Natural killer cell (primary cell): ENCODE data around the gene ACAD8. TPM values are rescaled to one million over a fixed set of nuclear protein-coding genes. Genes with fewer than 3 reads are reported as not detected.

Source experiments
- ATAC-seq, 3 donors: fragments of 150-1000 bp in 2 of 3; fragments of 200-7000 bp in 1 of 3; cut with Tn5 transposase; 1 replicate in 1 of 3; 2 replicates in 2 of 3; pipeline ENCODE4 v1.10.0; 2021; ENCODE audit warnings: mild to moderate bottlenecking in 2 of 3, moderate library complexity in 2 of 3
- DNase-seq, 2 donors: peaks; one replicate each; pipeline versions ENCODE4 v3.0.0 to v3.0.0-alpha.2; 2013 to 2021; ENCODE audit warnings: mixed read lengths in 1 of 2
- H3K27ac ChIP-seq: one replicate; pipeline ENCODE4 v1.5.1; 2013; ENCODE audit warnings: mild to moderate bottlenecking, low read length
- H3K27me3 ChIP-seq: one replicate; pipeline ENCODE4 v1.6.1; 2013; ENCODE audit warnings: low read length; ENCODE audit not compliant: control insufficient read depth, insufficient read depth
- H3K36me3 ChIP-seq: one replicate; pipeline ENCODE4 v1.6.1; 2013; ENCODE audit warnings: low read length; ENCODE audit not compliant: control insufficient read depth, insufficient read depth
- H3K4me1 ChIP-seq: one replicate; pipeline ENCODE4 v1.6.1; 2013; ENCODE audit warnings: low read length; ENCODE audit not compliant: control insufficient read depth, insufficient read depth
- H3K4me3 ChIP-seq: one replicate; pipeline ENCODE4 v1.5.1; 2013; ENCODE audit warnings: low read length
- H3K9me3 ChIP-seq: one replicate; pipeline ENCODE4 v1.6.1; 2013; ENCODE audit warnings: low read length; ENCODE audit not compliant: control insufficient read depth, insufficient read depth
- H3K27ac Mint-ChIP-seq, 2 donors: one replicate each; pipeline ENCODE4 v1.8.0; 2022; ENCODE audit warnings: mild to moderate bottlenecking in 2 of 2, mixed read lengths in 2 of 2, moderate library complexity in 1 of 2
- H3K27me3 Mint-ChIP-seq, 2 donors: one replicate each; pipeline ENCODE4 v1.8.0; 2022; ENCODE audit warnings: low read depth in 2 of 2, mixed read lengths in 2 of 2
- H3K36me3 Mint-ChIP-seq: one replicate; pipeline ENCODE4 v1.8.0; 2022; ENCODE audit warnings: mixed read lengths
- H3K4me1 Mint-ChIP-seq, 2 donors: one replicate each; pipeline ENCODE4 v1.8.0; 2022; ENCODE audit warnings: mixed read lengths in 2 of 2
- H3K4me3 Mint-ChIP-seq: one replicate; pipeline ENCODE4 v1.8.0; 2022; ENCODE audit warnings: mild to moderate bottlenecking, moderate library complexity, mixed read lengths
- H3K9me3 Mint-ChIP-seq, 2 donors: one replicate each; pipeline ENCODE4 v1.8.0; 2022; ENCODE audit warnings: mixed read lengths in 2 of 2
- CTCF ChIP-seq: fragments of 200-600 bp; IDR thresholded peaks from one replicate; pipeline ENCODE4 v1.8.0; 2022; ENCODE audit warnings: antibody characterized with exemption
- WGBS: methylation state at CpG from one replicate; pipeline ENCODE4 v1.1.7; 2013; ENCODE audit warnings: missing lambda C conversion rate; ENCODE audit not compliant: insufficient coverage; 5-methylcytosine and 5-hydroxymethylcytosine counted together
- intact Hi-C: fragments of 100-400 bp; cut with micrococcal nuclease; formaldehyde crosslinking; loops from one replicate; pipeline ENCODE4 v1.14.2; 2022
- total RNA-seq, 4 donors: library from RNA; stranded (reverse); fragments of 120-200 nt in 1 of 4; gene quantifications; one replicate each; pipeline versions ENCODE4 v1.2.3 to v1.2.4, GENCODE V29; 2013 to 2022

Gene ACAD8
- total RNA-seq, 3 donors from 2014 or later (not counting 1 experiment from before 2014, with no cell fraction given): 24.3 to 42.5 (median 39.3) TPM

GRCh38 chr11:134289167-134289566, 35.8 kb downstream of the ACAD8 start:
- no peak for TF ChIP-seq CTCF
- Mint-ChIP-seq H3K27me3 (peaks cover 7 to 18% of the 10 kb centered on the region in 2 donors), H3K4me1 (no peaks in the 10 kb centered on the region), H3K36me3 (no peaks in the 10 kb centered on the region), H3K4me3 (no peak overlapping the region), H3K9me3 (no peaks in the 10 kb centered on the region), H3K27ac (no peak overlapping the region)
- no peaks in the 10 kb centered on the region for H3K4me1 ChIP-seq
- no peak for ATAC-seq
- intact Hi-C loops: no loop called here
- no peaks in the 10 kb centered on the region for H3K9me3 ChIP-seq
- no peak overlapping the region for H3K4me3 ChIP-seq
- WGBS: 83% methylated on average over 4 of the region's 4 CpGs
- no peak for DNase-seq
- no peaks in the 10 kb centered on the region for H3K27me3 ChIP-seq
- no peak overlapping the region for H3K27ac ChIP-seq
- H3K36me3 ChIP-seq: no peaks in the 10 kb centered on the region

GRCh38 chr11:134289789-134290188, 36.4 kb downstream of the ACAD8 start:
- no peaks in the 10 kb centered on the region for H3K9me3 Mint-ChIP-seq
- H3K27me3 Mint-ChIP-seq: peaks cover 6 to 23% of the 10 kb centered on the region in 2 donors
- TF ChIP-seq CTCF: no peak
- DNase-seq (no peak), ATAC-seq (no peak)
- H3K4me3 ChIP-seq: no peak overlapping the region
- no peaks in the 10 kb centered on the region for H3K36me3 ChIP-seq
- H3K4me1 Mint-ChIP-seq: no peaks in the 10 kb centered on the region
- no peaks in the 10 kb centered on the region for H3K9me3 ChIP-seq
- no peaks in the 10 kb centered on the region for H3K27me3 ChIP-seq
- H3K4me3 Mint-ChIP-seq: no peak overlapping the region
- no peaks in the 10 kb centered on the region for H3K36me3 Mint-ChIP-seq
- H3K27ac ChIP-seq: no peak overlapping the region
- H3K27ac Mint-ChIP-seq: no peak overlapping the region
- H3K4me1 ChIP-seq: no peaks in the 10 kb centered on the region
- 70% methylated on average over 12 of the region's 12 CpGs for WGBS
- intact Hi-C loops: no loop called here

GRCh38 chr11:134290646-134291045, 37.3 kb downstream of the ACAD8 start:
- no peak overlapping the region for H3K4me3 Mint-ChIP-seq
- WGBS: 89% methylated on average over 7 of the region's 7 CpGs
- H3K36me3 Mint-ChIP-seq: no peaks in the 10 kb centered on the region
- no peaks in the 10 kb centered on the region for H3K9me3 Mint-ChIP-seq
- H3K4me1 Mint-ChIP-seq: no peaks in the 10 kb centered on the region
- TF ChIP-seq CTCF: no peak
- no peak for ATAC-seq
- Histone ChIP-seq H3K4me3 (no peak overlapping the region), H3K27me3 (no peaks in the 10 kb centered on the region), H3K27ac (no peak overlapping the region), H3K9me3 (no peaks in the 10 kb centered on the region), H3K4me1 (no peaks in the 10 kb centered on the region), H3K36me3 (no peaks in the 10 kb centered on the region)
- DNase-seq: no peak
- H3K27ac Mint-ChIP-seq: no peak overlapping the region
- H3K27me3 Mint-ChIP-seq: peaks cover 6 to 32% of the 10 kb centered on the region in 2 donors
- intact Hi-C loops: no loop called here

GRCh38 chr11:134291196-134291595, 37.8 kb downstream of the ACAD8 start:
- TF ChIP-seq CTCF: no peak
- H3K27ac Mint-ChIP-seq: no peak overlapping the region
- H3K4me3 Mint-ChIP-seq: no peak overlapping the region
- H3K9me3 Mint-ChIP-seq: no peaks in the 10 kb centered on the region
- DNase-seq: no peak
- no peaks in the 10 kb centered on the region for H3K36me3 ChIP-seq
- H3K27me3 ChIP-seq: no peaks in the 10 kb centered on the region
- ATAC-seq: no peak
- WGBS: 96% methylated on average over 6 of the region's 6 CpGs
- no peaks in the 10 kb centered on the region for H3K9me3 ChIP-seq
- no peak overlapping the region for H3K27ac ChIP-seq
- no peaks in the 10 kb centered on the region for H3K4me1 ChIP-seq
- H3K27me3 Mint-ChIP-seq: peaks cover 6 to 34% of the 10 kb centered on the region in 2 donors
- no peaks in the 10 kb centered on the region for H3K4me1 Mint-ChIP-seq
- H3K36me3 Mint-ChIP-seq: no peaks in the 10 kb centered on the region
- intact Hi-C loops: no loop called here
- H3K4me3 ChIP-seq: no peak overlapping the region
